Measurements from ENCODE around the gene NPPB. TPM values are rescaled to one million over a fixed set of nuclear protein-coding genes. Genes with fewer than 3 reads are reported as not detected.
A peak's percentile ranks its signal among the peaks of the same experiment; 100 is the strongest.

NPPB gene
- total and polyA plus RNA-seq, 9 of the 15 experiments (the other 6 are each of a cell fraction or from before 2014, with no cell fraction given) = not detected

DNA sequence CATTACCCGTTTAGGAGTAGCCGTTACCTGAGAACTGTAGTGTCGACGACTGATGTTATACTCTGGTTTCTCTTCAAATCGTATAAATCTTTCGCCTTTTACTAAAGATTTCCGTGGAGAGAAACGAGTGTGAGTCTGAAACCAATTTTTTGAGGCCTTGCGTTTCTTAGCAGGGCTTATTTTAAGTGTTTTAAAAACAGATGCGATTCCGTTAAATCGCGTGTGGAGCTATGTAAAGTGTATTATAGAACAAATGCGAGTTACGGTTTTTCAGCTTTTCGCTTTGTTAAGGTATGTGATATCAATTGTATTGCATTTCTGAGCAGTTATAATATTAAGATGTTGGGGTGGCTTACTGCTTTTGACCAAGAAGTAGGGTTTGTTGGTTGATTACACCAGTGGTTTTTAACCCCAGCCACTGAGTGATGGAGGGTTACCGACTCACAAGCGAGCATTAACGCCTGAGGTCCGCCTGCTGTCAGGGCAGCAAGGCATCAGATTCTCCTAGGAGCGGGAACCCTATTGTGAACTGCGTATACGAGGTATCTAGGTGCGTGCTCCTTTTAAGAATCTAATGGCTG is 49.4 kb upstream of the NPPB start (continued):
- TF ChIP-seq, protein P1, sequence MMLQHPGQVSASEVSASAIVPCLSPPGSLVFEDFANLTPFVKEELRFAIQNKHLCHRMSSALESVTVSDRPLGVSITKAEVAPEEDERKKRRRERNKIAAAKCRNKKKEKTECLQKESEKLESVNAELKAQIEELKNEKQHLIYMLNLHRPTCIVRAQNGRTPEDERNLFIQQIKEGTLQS (IDR thresholded peaks at IDR 0.05) = no peak; the same call in 1 of the 2 replicates
- TF ChIP-seq, protein P1 (CRISPR knock-in tag; conservative IDR thresholded peaks at IDR 0.05) = peak; percentile 82
- TF ChIP-seq PTTG1 (tag; IDR thresholded peaks at IDR 0.05; ENCODE audit: low read depth) (peak; percentile 64; the same call in 1 of the 2 replicates), ZNF586 (CRISPR knock-in tag; conservative IDR thresholded peaks at IDR 0.05) (peak; percentile 99), SIN3A (IDR thresholded peaks at IDR 0.05; ENCODE audit: borderline replicate concordance in 2 of 2, control insufficient read depth in 1 of 2, low read depth in 2 of 2, low read length in 2 of 2) (peak; percentile 80 to 99), DACH1 (IDR thresholded peaks at IDR 0.05; ENCODE audit: partially characterized antibody) (peak; percentile 83), CXXC5 (CRISPR knock-in tag; IDR thresholded peaks at IDR 0.05) (peak; percentile 77), RCOR1 (IDR thresholded peaks at IDR 0.05; ENCODE audit: borderline replicate concordance in 1 of 2, low read depth in 2 of 2, low read length in 2 of 2) (peak in 1 of 2 experiments; percentile 66; a peak in 3 of 4 replicates), ERF (CRISPR knock-in tag; IDR thresholded peaks at IDR 0.05) (peak; percentile 100), RBM34 (IDR thresholded peaks at IDR 0.05; ENCODE audit: borderline replicate concordance, insufficient read depth, low read length) (no peak), ZNF24 (IDR thresholded peaks at IDR 0.05) (peak; percentile 90), SIRT6 (IDR thresholded peaks at IDR 0.05; ENCODE audit: low read depth, low read length) (no peak), SOX6 (IDR thresholded peaks at IDR 0.05) (peak; percentile 95), ESRRB (CRISPR knock-in tag; IDR thresholded peaks at IDR 0.05; ENCODE audit: borderline replicate concordance) (peak; percentile 98), EWSR1 (IDR thresholded peaks at IDR 0.05; ENCODE audit: borderline replicate concordance, low read depth, partially characterized antibody) (peak; percentile 100), THRAP3 (IDR thresholded peaks at IDR 0.05; ENCODE audit: borderline replicate concordance) (peak; percentile 99), XRCC5 (IDR thresholded peaks at IDR 0.05; ENCODE audit: low read depth, low read length) (peak; percentile 12; the same call in 1 of the 2 replicates), ZBTB8A (IDR thresholded peaks at IDR 0.05; ENCODE audit: partially characterized antibody) (peak; percentile 98), ZNF12 (CRISPR knock-in tag; IDR thresholded peaks at IDR 0.05) (no peak; the same call in 1 of the 2 replicates), SMARCC2 (IDR thresholded peaks at IDR 0.05; ENCODE audit: low read depth) (peak; percentile 35; the same call in 1 of the 2 replicates), ZKSCAN8 (CRISPR knock-in tag; IDR thresholded peaks at IDR 0.05) (peak; percentile 82; the same call in 1 of the 2 replicates), ZC3H11A (IDR thresholded peaks at IDR 0.05; ENCODE audit: low read depth, low read length) (peak; percentile 91; the same call in 1 of the 2 replicates), ZC3H8 (IDR thresholded peaks at IDR 0.05) (peak; percentile 100), SMAD2 (IDR thresholded peaks at IDR 0.05; ENCODE audit: low read depth, low read length) (no peak), CCNT2 (IDR thresholded peaks at IDR 0.05; ENCODE audit: borderline replicate concordance, extremely low read depth, insufficient read length, low read depth, low read length) (no peak)
- TF ChIP-seq, protein P2, sequence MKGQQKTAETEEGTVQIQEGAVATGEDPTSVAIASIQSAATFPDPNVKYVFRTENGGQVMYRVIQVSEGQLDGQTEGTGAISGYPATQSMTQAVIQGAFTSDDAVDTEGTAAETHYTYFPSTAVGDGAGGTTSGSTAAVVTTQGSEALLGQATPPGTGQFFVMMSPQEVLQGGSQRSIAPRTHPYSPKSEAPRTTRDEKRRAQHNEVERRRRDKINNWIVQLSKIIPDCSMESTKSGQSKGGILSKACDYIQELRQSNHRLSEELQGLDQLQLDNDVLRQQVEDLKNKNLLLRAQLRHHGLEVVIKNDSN (CRISPR knock-in tag; IDR thresholded peaks at IDR 0.05) = peak; percentile 14; the same call in 1 of the 2 replicates
- TF ChIP-seq, protein P3, sequence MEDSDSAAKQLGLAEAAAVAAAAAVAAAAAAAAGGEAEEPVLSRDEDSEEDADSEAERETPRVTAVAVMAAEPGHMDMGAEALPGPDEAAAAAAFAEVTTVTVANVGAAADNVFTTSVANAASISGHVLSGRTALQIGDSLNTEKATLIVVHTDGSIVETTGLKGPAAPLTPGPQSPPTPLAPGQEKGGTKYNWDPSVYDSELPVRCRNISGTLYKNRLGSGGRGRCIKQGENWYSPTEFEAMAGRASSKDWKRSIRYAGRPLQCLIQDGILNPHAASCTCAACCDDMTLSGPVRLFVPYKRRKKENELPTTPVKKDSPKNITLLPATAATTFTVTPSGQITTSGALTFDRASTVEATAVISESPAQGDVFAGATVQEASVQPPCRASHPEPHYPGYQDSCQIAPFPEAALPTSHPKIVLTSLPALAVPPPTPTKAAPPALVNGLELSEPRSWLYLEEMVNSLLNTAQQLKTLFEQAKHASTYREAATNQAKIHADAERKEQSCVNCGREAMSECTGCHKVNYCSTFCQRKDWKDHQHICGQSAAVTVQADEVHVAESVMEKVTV (CRISPR knock-in tag; IDR thresholded peaks at IDR 0.05) = peak; percentile 93

Measured in K562 (cell line).